HUES64 (cell line): ENCODE measurements around the gene SNED1. TPM values are rescaled to one million over a fixed set of nuclear protein-coding genes. Genes with fewer than 3 reads are reported as not detected.

Experiments used
- H3K27ac ChIP-seq: 2 replicates; pipeline ENCODE4 v1.7.0; 2013; ENCODE audit warnings: low read depth, low read length, inconsistent platforms
- H3K27me3 ChIP-seq: 2 replicates; pipeline ENCODE4 v1.6.1; 2013; ENCODE audit warnings: mild to moderate bottlenecking, low read length; ENCODE audit not compliant: insufficient read depth
- H3K36me3 ChIP-seq: 2 replicates; pipeline ENCODE4 v1.6.1; 2013; ENCODE audit warnings: mild to moderate bottlenecking, low read length; ENCODE audit not compliant: insufficient read depth
- H3K4me1 ChIP-seq: 2 replicates; pipeline ENCODE4 v1.6.1; 2013; ENCODE audit warnings: mild to moderate bottlenecking, low read length, moderate library complexity; ENCODE audit not compliant: insufficient read depth
- H3K4me3 ChIP-seq: 2 replicates; pipeline ENCODE4 v1.5.1; 2013; ENCODE audit warnings: mild to moderate bottlenecking, low read length, moderate library complexity
- H3K9ac ChIP-seq: 2 replicates; pipeline ENCODE4 v1.6.1; 2013; ENCODE audit warnings: mild to moderate bottlenecking, low read depth, low read length
- H3K9me3 ChIP-seq: 2 replicates; pipeline ENCODE4 v1.6.1; 2013; ENCODE audit warnings: low read depth, low read length; ENCODE audit not compliant: insufficient read depth
- WGBS: fragments of 150-250, 120-280 bp; methylation state at CpG from one replicate; pipeline ENCODE4 v1.1.7; 2013; ENCODE audit warnings: missing lambda C conversion rate; 5-methylcytosine and 5-hydroxymethylcytosine counted together
- polyA plus RNA-seq, 2 experiments: library from polyadenylated mRNA; stranded (reverse); fragments of 50-300 nt; gene quantifications; one replicate each; pipeline ENCODE4 v1.2.3, GENCODE V29; 2013

SNED1 gene
- polyA plus RNA-seq (2013, experiment 1 of 2): 0.20 TPM
- 0.38 TPM for polyA plus RNA-seq (2013, experiment 2 of 2)

GRCh38 chr2:240997856-240998705, at the start of gene SNED1:
Gene SNED1 (plus strand): TSS chr2:240998618. CDS start chr2:240998838, 220 bp downstream.
- peak within 1 kb of the TSS; percentile 59 for H3K9ac ChIP-seq
- no peaks in the 10 kb centered on the region for H3K36me3 ChIP-seq
- H3K9me3 ChIP-seq: peaks cover under 1% of the 10 kb centered on the region; the same call in 1 of the 2 replicates
- WGBS: 4% methylated on average over 61 of the region's 61 CpGs
- peaks cover 44% of the 10 kb centered on the region for H3K27me3 ChIP-seq
- no peaks in the 10 kb centered on the region for H3K4me1 ChIP-seq
- peak within 1 kb of the TSS; percentile 71 for H3K4me3 ChIP-seq
- H3K27ac ChIP-seq: no peak within 1 kb of the TSS

GRCh38 chr2:240948905-240949790, 49.3 kb upstream of the SNED1 start:
- WGBS: 91% methylated on average over 23 of the region's 23 CpGs
- Histone ChIP-seq H3K27ac (no peak overlapping the region), H3K36me3 (no peaks in the 10 kb centered on the region), H3K4me3 (no peak overlapping the region), H3K4me1 (no peaks in the 10 kb centered on the region), H3K9me3 (no peaks in the 10 kb centered on the region), H3K9ac (no peak overlapping the region), H3K27me3 (no peaks in the 10 kb centered on the region)

- Histone ChIP-seq H3K4me1 (peaks cover 9% of the 10 kb centered on the region; the same call in 1 of the 2 replicates), H3K36me3 (no peaks in the 10 kb centered on the region), H3K4me3 (no peak overlapping the region), H3K27ac (no peak overlapping the region), H3K9me3 (no peaks in the 10 kb centered on the region), H3K9ac (no peak overlapping the region), H3K27me3 (no peaks in the 10 kb centered on the region)
- 91% methylated on average over 14 of the region's 14 CpGs for WGBS
Measured at GRCh38 chr2:240949791-240950705, 48.4 kb upstream of the SNED1 start.

GRCh38 chr2:240951045-240951594, 47.3 kb upstream of the SNED1 start:
- no peaks in the 10 kb centered on the region for H3K36me3 ChIP-seq
- no peak overlapping the region for H3K27ac ChIP-seq
- no peaks in the 10 kb centered on the region for H3K27me3 ChIP-seq
- peaks cover 12% of the 10 kb centered on the region; the same call in 1 of the 2 replicates for H3K4me1 ChIP-seq
- WGBS: 86% methylated on average over 3 of the region's 3 CpGs
- H3K9me3 ChIP-seq: no peaks in the 10 kb centered on the region
- H3K4me3 ChIP-seq: no peak overlapping the region
- H3K9ac ChIP-seq: no peak overlapping the region

- Histone ChIP-seq H3K27ac (no peak overlapping the region), H3K4me1 (peaks cover 12% of the 10 kb centered on the region; the same call in 1 of the 2 replicates), H3K9ac (no peak overlapping the region), H3K36me3 (no peaks in the 10 kb centered on the region), H3K9me3 (no peaks in the 10 kb centered on the region), H3K27me3 (no peaks in the 10 kb centered on the region), H3K4me3 (no peak overlapping the region)
- 92% methylated on average over 14 of the region's 14 CpGs for WGBS
Measured at GRCh38 chr2:240952496-240953246, 45.7 kb upstream of the SNED1 start.

GRCh38 chr2:240953426-240954410, 44.7 kb upstream of the SNED1 start:
- Histone ChIP-seq H3K4me1 (peaks cover 12% of the 10 kb centered on the region; the same call in 1 of the 2 replicates), H3K27ac (no peak overlapping the region), H3K27me3 (no peaks in the 10 kb centered on the region), H3K9me3 (no peaks in the 10 kb centered on the region), H3K36me3 (no peaks in the 10 kb centered on the region), H3K9ac (no peak overlapping the region), H3K4me3 (no peak overlapping the region)
- 92% methylated on average over 11 of the region's 14 CpGs for WGBS

- H3K27me3 ChIP-seq: no peaks in the 10 kb centered on the region
- 51% methylated on average over 15 of the region's 15 CpGs for WGBS
Measured at GRCh38 chr2:240954436-240955305, 43.7 kb upstream of the SNED1 start.

GRCh38 chr2:240955306-240956170, 42.9 kb upstream of the SNED1 start:
- WGBS: 89% methylated on average over 17 of the region's 17 CpGs
- H3K36me3 ChIP-seq: no peaks in the 10 kb centered on the region
- no peak overlapping the region for H3K4me3 ChIP-seq
- H3K9ac ChIP-seq: no peak overlapping the region
- no peaks in the 10 kb centered on the region for H3K9me3 ChIP-seq
- peaks cover 12% of the 10 kb centered on the region; the same call in 1 of the 2 replicates for H3K4me1 ChIP-seq
- no peaks in the 10 kb centered on the region; the same call in 1 of the 2 replicates for H3K27me3 ChIP-seq
- H3K27ac ChIP-seq: no peak overlapping the region

More at GRCh38 chr2:240954436-240955305, 43.7 kb upstream of the SNED1 start:
- Histone ChIP-seq H3K9me3 (no peaks in the 10 kb centered on the region), H3K27ac (no peak overlapping the region), H3K4me3 (no peak overlapping the region), H3K36me3 (no peaks in the 10 kb centered on the region), H3K9ac (no peak overlapping the region), H3K4me1 (peaks cover 12% of the 10 kb centered on the region; the same call in 1 of the 2 replicates)
